PFSK-1 (cell line): Measurements from ENCODE around the gene PXDN.

Experiments used
- FOXP2 ChIP-seq: optimal IDR thresholded peaks from 2 replicates; pipeline ENCODE3; 2011; ENCODE audit warnings: borderline replicate concordance, control low read depth, inconsistent platforms; ENCODE audit not compliant: insufficient read depth; ENCODE audit errors: extremely low read length, extremely low read depth
- POLR2AphosphoS5 ChIP-seq: IDR thresholded peaks from 2 replicates; pipeline ENCODE4 v1.6.1; 2012; ENCODE audit warnings: low read depth, mild to moderate bottlenecking, control low read depth, low read length, moderate library complexity
- REST ChIP-seq, 2 experiments: IDR thresholded peaks; 2 replicates each; pipeline versions ENCODE4 v1.6.1 to v1.8.0; 2011 to 2012; ENCODE audit warnings: low read depth in 2 of 2, low read length in 2 of 2, control low read depth in 1 of 2, inconsistent platforms in 1 of 2, mild to moderate bottlenecking in 1 of 2, moderate library complexity in 1 of 2; ENCODE audit not compliant: insufficient read depth in 1 of 2
- SIN3A ChIP-seq: IDR thresholded peaks from 2 replicates; pipeline ENCODE4 v1.6.1; 2012; ENCODE audit warnings: mild to moderate bottlenecking, low read length, moderate library complexity, borderline replicate concordance; ENCODE audit not compliant: insufficient read depth
- TAF1 ChIP-seq: IDR thresholded peaks from 2 replicates; pipeline ENCODE4 v1.6.1; 2012; ENCODE audit warnings: low read length, control low read depth, borderline replicate concordance; ENCODE audit not compliant: insufficient read depth

Gene PXDN

GRCh38 chr2:1730015-1730927 lies 14.0 kb downstream of the PXDN start:
- TF ChIP-seq SIN3A (no peak), FOXP2 (no peak), TAF1 (no peak), REST (IDR thresholded peaks at IDR 0.05; ENCODE audit: insufficient read depth in 1 of 2, low read depth in 2 of 2, low read length in 2 of 2) (peak in 1 of 2 experiments; percentile 68; a peak in 2 of 4 replicates), POLR2AphosphoS5 (peak; percentile 57)

- TF ChIP-seq FOXP2 (no peak), TAF1 (no peak), REST (IDR thresholded peaks at IDR 0.05; ENCODE audit: insufficient read depth in 1 of 2, low read depth in 2 of 2, low read length in 2 of 2) (no peak), SIN3A (no peak), POLR2AphosphoS5 (no peak)
Observed at GRCh38 chr2:1729242-1729641, 15.1 kb downstream of the PXDN start.

- TF ChIP-seq POLR2AphosphoS5 (peak; percentile 76), FOXP2 (no peak), TAF1 (0 out of 2 replicates have a peak, but pooled peaks have one; percentile 24), REST (IDR thresholded peaks at IDR 0.05; ENCODE audit: insufficient read depth in 1 of 2, low read depth in 2 of 2, low read length in 2 of 2) (no peak), SIN3A (peak; percentile 59; the same call in 1 of the 2 replicates)
Observed at GRCh38 chr2:1728821-1729220, 15.5 kb downstream of the PXDN start.

- no peak for TF ChIP-seq REST (IDR thresholded peaks at IDR 0.05; ENCODE audit: insufficient read depth in 1 of 2, low read depth in 2 of 2, low read length in 2 of 2)
- TF ChIP-seq POLR2AphosphoS5 = no peak
- no peak for TF ChIP-seq SIN3A
- TF ChIP-seq TAF1 = no peak
- TF ChIP-seq FOXP2 = no peak
Observed at GRCh38 chr2:1727796-1728474, 16.4 kb downstream of the PXDN start.
